K562 (cell line): ENCODE results near the gene PAFAH1B2. TPM values are rescaled to one million over a fixed set of nuclear protein-coding genes. Genes with fewer than 3 reads are reported as not detected.

Experiments used
- CBX8 ChIP-seq: fragments of 200-600 bp; sonication (generic); IDR thresholded peaks from 2 replicates; pipeline ENCODE4 v1.6.1; 2012; ENCODE audit warnings: borderline replicate concordance, mixed run types, low read depth, mild to moderate bottlenecking, moderate library complexity, mixed read lengths, low read length, control low read depth, inconsistent platforms; ENCODE audit not compliant: poor library complexity, severe bottlenecking; ENCODE audit errors: extremely low read depth
- ETS2 ChIP-seq: IDR thresholded peaks from 2 replicates; pipeline ENCODE4 v1.6.1; 2016; ENCODE audit warnings: borderline replicate concordance, missing genetic modification characterization, mild to moderate bottlenecking, moderate library complexity, missing compliant biosample characterization; ENCODE audit not compliant: poor library complexity, severe bottlenecking
- GMEB1 ChIP-seq: fragments of 250-450 bp; sonication (Bioruptor Pico); IDR thresholded peaks from 2 replicates; pipeline ENCODE4 v1.4.0; 2020; ENCODE audit warnings: mild to moderate bottlenecking
- HNRNPLL ChIP-seq: fragments of 200-400 bp; formaldehyde crosslinking; IDR thresholded peaks from 2 replicates; pipeline ENCODE4 v1.6.1; 2017; ENCODE audit warnings: low read length, low read depth, mild to moderate bottlenecking; ENCODE audit not compliant: poor library complexity, severe bottlenecking
- JUND ChIP-seq, 2 experiments: IDR thresholded peaks; 2 replicates in 1 of 2; 3 replicates in 1 of 2; pipeline ENCODE4 v1.6.1; 2011; ENCODE audit warnings: borderline replicate concordance in 2 of 2, low read depth in 2 of 2, low read length in 2 of 2, improper control_type of control experiment in 1 of 2, missing biosample characterization in 1 of 2, missing genetic modification characterization in 1 of 2, missing genetic modification reagents in 1 of 2
- MBD2 ChIP-seq: sonication (generic); IDR thresholded peaks from 2 replicates; pipeline ENCODE4 v1.6.1; 2016; ENCODE audit warnings: low read depth, borderline replicate concordance
- NEUROD1 ChIP-seq: fragments of 150-350 bp; IDR thresholded peaks from 2 replicates; pipeline ENCODE4 v1.6.1; 2014; ENCODE audit warnings: borderline replicate concordance, low read length, low read depth; ENCODE audit not compliant: partially characterized antibody
- NFATC3 ChIP-seq: fragments of 450-650 bp; IDR thresholded peaks from 2 replicates; pipeline ENCODE4 v1.6.1; 2017; ENCODE audit warnings: mild to moderate bottlenecking
- RAD21 ChIP-seq, 2 experiments: fragments of 250-450 bp in 1 of 2; fragments of 450-650 bp in 1 of 2; sonication (Bioruptor Pico) in 1 of 2; formaldehyde crosslinking in 1 of 2; IDR thresholded peaks in 1 of 2; conservative IDR thresholded peaks in 1 of 2; 2 replicates each; pipeline versions ENCODE4 v1.4.0 to v1.8.0; 2020 to 2022; ENCODE audit warnings: mild to moderate bottlenecking in 2 of 2, moderate library complexity in 1 of 2
- RCOR1 ChIP-seq, 2 experiments: IDR thresholded peaks; 2 replicates each; pipeline ENCODE4 v1.6.1; 2012; ENCODE audit warnings: low read depth in 2 of 2, low read length in 2 of 2, borderline replicate concordance in 1 of 2, improper control_type of control experiment in 1 of 2
- ZC3H11A ChIP-seq: IDR thresholded peaks from 2 replicates; pipeline ENCODE4 v1.6.1; 2012; ENCODE audit warnings: low read depth, low read length, improper control_type of control experiment
- ZNF639 ChIP-seq, 2 experiments: fragments of 200-800 bp in 1 of 2; sonication (Bioruptor generic) in 1 of 2; sonication (generic) in 1 of 2; formaldehyde crosslinking in 1 of 2; IDR thresholded peaks in 1 of 2; conservative IDR thresholded peaks in 1 of 2; 2 replicates each; pipeline versions ENCODE4 v1.5.0 to v1.6.1; 2016 to 2020; ENCODE audit warnings: missing compliant biosample characterization in 1 of 2, missing genetic modification characterization in 1 of 2, missing genetic modification reagents in 1 of 2
- polyA plus RNA-seq, 8 experiments: library from polyadenylated mRNA; depleted of rRNA in 4 of 8; stranded (reverse) in 5 of 8; unstranded in 3 of 8; fragments of >200 nt; fragmentation: Nextera tagmentation in 2 of 8; fragmentation: Illumina TruSeq in 1 of 8; extraction: Ambion mirVana in 2 of 8; extraction: Trizol in 1 of 8; gene quantifications; 2 replicates each; pipeline versions ENCODE4 v1.2.1 to v1.2.3, GENCODE V29; 2011 to 2014; ENCODE audit warnings: inconsistent platforms in 1 of 8, missing spikeins in 1 of 8
- total RNA-seq, 7 experiments: library from RNA; depleted of rRNA in 6 of 7; stranded (reverse); fragments of >200 nt in 6 of 7; fragmentation: Illumina TruSeq in 2 of 7; extraction: Trizol in 2 of 7; gene quantifications; 2 replicates each; pipeline versions ENCODE4 v1.2.1 to v1.2.3, GENCODE V29; 2011 to 2021; ENCODE audit warnings: low replicate concordance in 1 of 7
- TF ChIP-seq, protein P1 (sequence below): fragments of 250-450 bp; sonication (Bioruptor Pico); IDR thresholded peaks from 2 replicates; pipeline ENCODE4 v1.4.0; 2020
- TF ChIP-seq, protein P2 (sequence below), 2 experiments: IDR thresholded peaks; 2 replicates each; pipeline ENCODE4 v1.6.1; 2011; ENCODE audit warnings: borderline replicate concordance in 1 of 2, control low read depth in 1 of 2, low read depth in 1 of 2, low read length in 1 of 2, mild to moderate bottlenecking in 1 of 2, mixed read lengths in 1 of 2, moderate library complexity in 1 of 2; ENCODE audit not compliant: insufficient read depth in 1 of 2, insufficient read length in 1 of 2, poor library complexity in 1 of 2, severe bottlenecking in 1 of 2; ENCODE audit errors: extremely low read depth in 1 of 2
- TF ChIP-seq, protein P3 (sequence below): sonication (generic); formaldehyde crosslinking; IDR thresholded peaks from 2 replicates; pipeline ENCODE4 v1.8.1; 2023; ENCODE audit warnings: mild to moderate bottlenecking, missing genetic modification reagents, moderate library complexity

Gene PAFAH1B2
- total and polyA plus RNA-seq, 9 of the 15 experiments (the other 6 are each of a cell fraction or from before 2014, with no cell fraction given): 27.8 to 94.7 (median 64.9) TPM

- TF ChIP-seq, protein P1, sequence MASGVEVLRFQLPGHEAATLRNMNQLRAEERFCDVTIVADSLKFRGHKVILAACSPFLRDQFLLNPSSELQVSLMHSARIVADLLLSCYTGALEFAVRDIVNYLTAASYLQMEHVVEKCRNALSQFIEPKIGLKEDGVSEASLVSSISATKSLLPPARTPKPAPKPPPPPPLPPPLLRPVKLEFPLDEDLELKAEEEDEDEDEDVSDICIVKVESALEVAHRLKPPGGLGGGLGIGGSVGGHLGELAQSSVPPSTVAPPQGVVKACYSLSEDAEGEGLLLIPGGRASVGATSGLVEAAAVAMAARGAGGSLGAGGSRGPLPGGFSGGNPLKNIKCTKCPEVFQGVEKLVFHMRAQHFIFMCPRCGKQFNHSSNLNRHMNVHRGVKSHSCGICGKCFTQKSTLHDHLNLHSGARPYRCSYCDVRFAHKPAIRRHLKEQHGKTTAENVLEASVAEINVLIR (CRISPR knock-in tag): peak; percentile 91
- TF ChIP-seq ZC3H11A (no peak), ZNF639 (CRISPR knock-in tag; conservative IDR thresholded peaks at IDR 0.05 in 1 of 2, IDR thresholded peaks at IDR 0.05 in 1 of 2) (peak in 1 of 2 experiments; percentile 91; a peak in 2 of 4 replicates), NEUROD1 (peak; percentile 92), RAD21 (CRISPR knock-in tag; conservative IDR thresholded peaks at IDR 0.05 in 1 of 2, IDR thresholded peaks at IDR 0.05 in 1 of 2) (peak; percentile 69 to 73), ETS2 (no peak), RCOR1 (IDR thresholded peaks at IDR 0.05; ENCODE audit: borderline replicate concordance in 1 of 2, low read depth in 2 of 2, low read length in 2 of 2) (peak in 1 of 2 experiments; percentile 49; a peak in 1 of 4 replicates), JUND (IDR thresholded peaks at IDR 0.05; ENCODE audit: borderline replicate concordance, low read depth, low read length) (peak; percentile 83), JUND (tag; IDR thresholded peaks at IDR 0.05; ENCODE audit: borderline replicate concordance, low read depth, low read length) (peak; percentile 51; the same call in 1 of the 3 replicates), NFATC3 (no peak), MBD2 (peak; percentile 69; the same call in 1 of the 2 replicates), HNRNPLL (no peak), CBX8 (no peak), GMEB1 (0 out of 2 replicates have a peak, but pooled peaks have one; percentile 25)
- TF ChIP-seq, protein P2, sequence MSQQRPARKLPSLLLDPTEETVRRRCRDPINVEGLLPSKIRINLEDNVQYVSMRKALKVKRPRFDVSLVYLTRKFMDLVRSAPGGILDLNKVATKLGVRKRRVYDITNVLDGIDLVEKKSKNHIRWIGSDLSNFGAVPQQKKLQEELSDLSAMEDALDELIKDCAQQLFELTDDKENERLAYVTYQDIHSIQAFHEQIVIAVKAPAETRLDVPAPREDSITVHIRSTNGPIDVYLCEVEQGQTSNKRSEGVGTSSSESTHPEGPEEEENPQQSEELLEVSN (IDR thresholded peaks at IDR 0.05; ENCODE audit: borderline replicate concordance in 1 of 2, extremely low read depth in 1 of 2, insufficient read depth in 1 of 2, insufficient read length in 1 of 2, low read depth in 1 of 2, low read length in 1 of 2, poor library complexity in 1 of 2, severe bottlenecking in 1 of 2): peak; percentile 87 to 88
- TF ChIP-seq, protein P3, sequence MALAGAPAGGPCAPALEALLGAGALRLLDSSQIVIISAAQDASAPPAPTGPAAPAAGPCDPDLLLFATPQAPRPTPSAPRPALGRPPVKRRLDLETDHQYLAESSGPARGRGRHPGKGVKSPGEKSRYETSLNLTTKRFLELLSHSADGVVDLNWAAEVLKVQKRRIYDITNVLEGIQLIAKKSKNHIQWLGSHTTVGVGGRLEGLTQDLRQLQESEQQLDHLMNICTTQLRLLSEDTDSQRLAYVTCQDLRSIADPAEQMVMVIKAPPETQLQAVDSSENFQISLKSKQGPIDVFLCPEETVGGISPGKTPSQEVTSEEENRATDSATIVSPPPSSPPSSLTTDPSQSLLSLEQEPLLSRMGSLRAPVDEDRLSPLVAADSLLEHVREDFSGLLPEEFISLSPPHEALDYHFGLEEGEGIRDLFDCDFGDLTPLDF (CRISPR knock-in tag): 0 out of 2 replicates have a peak, but pooled peaks have one; percentile 53
Measured at GRCh38 chr11:117098269-117099232, 45.5 kb upstream of the PAFAH1B2 start, which contains the start of gene SIK3 (continued).
